CD1c-positive myeloid dendritic cell (primary cell): Measurements from ENCODE around the gene PTPRM.

Source experiments
- DNase-seq: peaks from one replicate; pipeline ENCODE4 v3.0.0-alpha.2; 2016; ENCODE audit errors: extremely low spot score

Gene PTPRM

DNA sequence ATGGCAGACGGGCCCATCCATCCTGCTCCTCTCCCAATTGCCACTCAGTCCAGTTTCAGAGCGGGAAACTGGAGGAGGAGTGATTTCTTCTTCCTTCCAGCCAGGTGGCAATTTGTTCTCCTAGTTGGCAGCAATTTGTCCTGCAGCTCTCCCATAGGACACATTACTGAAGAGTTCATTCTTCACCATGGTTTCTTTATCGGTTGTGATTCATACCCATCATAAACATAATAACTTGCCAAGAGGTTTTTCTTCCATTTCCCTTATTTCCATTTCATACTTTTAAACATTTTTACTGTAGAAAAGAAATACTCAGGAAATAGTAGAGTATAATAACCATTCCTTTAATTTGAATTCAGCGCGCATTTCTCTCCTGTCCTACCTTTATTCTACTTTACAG is 664.2 kb downstream of the PTPRM start:
- no peak for DNase-seq

DNA sequence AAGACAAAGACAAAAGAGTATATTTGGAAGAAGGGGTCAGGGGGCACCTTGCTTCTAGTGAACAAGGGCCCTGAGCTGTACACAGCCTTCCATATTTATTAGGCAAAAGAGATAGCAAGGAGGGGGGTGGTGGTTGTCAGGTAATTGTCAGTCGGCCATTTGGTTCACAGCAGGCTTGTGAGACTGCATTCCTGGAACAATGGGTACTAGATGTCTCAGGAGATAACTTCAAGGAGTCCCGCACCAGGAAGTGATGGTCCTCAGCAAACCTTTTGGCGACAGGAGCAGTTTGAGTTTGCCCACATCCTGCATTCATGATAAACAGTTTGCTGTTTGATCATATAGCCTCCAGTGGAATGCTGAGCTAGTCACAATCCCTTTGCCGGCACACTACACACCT is 665.7 kb downstream of the PTPRM start:
- DNase-seq = no peak

DNA sequence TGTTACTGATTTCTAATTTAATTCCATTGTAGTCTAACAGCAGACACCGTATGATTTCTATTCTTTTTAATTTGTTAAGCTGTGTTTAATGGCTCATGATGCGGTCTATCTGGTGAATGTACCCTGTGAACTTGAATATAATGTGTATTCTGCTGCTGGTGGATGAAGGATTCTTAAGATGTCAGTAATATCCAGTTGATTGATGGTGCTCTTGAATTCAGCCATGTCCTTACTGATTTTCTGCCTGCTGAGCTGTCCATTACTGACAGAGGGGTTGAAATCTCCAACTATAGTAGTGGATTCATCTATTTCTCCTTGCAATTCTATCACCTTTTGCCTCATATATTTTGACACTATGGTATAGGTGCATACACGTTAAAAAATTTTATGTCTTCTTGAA is 668.8 kb downstream of the PTPRM start:
- DNase-seq = no peak

DNA sequence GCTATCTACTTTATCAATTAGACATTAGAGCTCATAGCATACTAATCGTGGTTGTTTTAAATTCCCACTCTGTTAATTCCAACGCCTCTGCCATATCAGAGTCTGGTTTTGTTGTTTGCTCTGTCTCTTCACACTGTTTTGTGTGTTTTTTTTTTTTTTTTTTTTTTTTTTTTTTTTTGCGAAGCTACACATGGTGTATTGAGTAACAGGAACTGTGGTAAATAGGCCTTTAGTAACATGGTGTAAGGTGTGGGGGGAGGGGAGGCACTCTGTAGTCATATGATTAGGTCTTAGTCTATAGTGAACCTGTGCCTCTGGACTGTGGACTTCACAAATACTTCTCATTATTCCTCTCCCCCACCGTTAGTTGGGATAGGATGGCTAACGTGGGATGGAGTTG is 671.4 kb downstream of the PTPRM start:
- DNase-seq = no peak

DNA sequence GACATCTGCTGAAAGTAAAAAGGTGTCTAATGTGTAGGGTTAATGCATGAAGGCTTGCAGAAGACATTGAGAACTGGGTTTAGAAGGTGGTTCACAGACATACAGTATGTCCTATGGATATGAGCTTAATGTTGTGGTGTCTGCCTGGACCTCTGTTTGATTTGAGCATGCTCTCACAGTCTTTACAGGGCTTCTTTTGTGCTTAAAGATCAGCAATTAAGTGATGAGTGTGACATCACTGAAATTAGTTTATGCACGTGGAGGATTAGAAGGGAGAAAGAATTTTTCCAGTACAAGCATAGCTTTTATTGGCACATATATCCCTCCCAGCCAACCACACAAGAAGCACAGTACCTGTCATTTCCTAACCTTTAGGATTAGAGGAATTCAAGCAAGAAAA is 674.6 kb downstream of the PTPRM start:
- no peak for DNase-seq

DNA sequence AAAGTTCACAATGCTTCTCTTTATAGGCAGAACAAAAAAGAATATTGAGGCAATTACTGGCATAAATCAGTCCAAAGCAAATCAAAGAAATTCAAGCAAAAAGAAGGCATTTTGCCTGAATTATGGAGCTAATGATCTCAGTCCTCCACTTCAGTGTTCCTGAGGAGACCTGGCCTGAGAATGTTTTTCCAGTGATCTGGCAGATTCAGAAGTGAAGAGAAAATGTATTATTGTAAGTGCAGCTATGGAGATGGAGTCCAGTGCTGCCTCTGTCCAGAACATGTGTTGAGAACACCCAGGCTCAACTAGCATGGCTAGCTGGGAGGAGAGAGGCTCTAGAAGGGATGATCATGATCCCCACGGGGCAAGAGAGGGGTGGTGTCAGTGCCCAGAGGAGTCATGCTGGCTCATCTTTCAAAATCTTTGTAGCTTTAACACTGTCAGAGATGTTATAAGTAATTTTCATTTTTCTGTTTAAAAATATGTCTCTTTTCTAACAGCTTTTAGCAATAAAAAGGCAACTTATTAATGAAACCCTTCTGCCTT is 675.1 kb downstream of the PTPRM start:
- DNase-seq = no peak

DNA sequence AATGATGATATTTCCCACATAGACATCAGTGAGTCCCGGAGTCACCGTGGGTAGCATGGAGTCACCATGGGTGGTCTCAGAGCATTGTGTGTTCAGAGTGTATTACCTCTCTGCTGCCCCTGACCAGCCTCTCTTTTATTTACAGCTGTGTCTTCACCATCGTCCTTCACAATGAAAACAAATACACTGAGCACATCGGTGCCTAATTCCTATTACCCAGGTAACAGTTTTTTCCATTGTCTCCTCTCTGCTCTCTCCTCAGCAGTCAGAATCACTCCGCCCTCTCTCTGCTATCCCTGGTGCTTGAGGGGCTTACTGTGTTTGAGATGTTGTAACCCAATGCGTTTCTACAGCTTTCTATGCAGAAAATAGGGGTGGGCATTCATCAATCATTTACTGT is 680.6 kb downstream of the PTPRM start:
- DNase-seq = no peak

DNA sequence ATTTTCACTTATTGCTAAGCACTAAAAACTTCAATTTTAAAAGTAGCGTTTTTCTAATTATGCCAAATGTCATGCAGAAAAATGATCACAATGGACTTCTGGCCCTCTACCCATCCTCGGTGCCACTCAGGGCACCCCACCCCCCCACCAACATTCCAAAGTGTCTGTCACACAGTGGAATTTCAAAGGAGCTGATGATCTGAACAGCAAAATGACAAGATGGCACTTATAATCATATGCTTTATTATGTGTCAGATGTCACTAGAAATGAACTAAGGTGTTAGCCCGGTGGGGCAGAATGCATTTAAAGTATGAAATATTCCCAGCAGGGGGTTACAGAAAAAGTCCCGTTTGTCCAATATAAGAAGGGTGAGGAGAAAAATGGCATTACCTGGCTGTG is 681.5 kb downstream of the PTPRM start:
- DNase-seq = no peak

DNA sequence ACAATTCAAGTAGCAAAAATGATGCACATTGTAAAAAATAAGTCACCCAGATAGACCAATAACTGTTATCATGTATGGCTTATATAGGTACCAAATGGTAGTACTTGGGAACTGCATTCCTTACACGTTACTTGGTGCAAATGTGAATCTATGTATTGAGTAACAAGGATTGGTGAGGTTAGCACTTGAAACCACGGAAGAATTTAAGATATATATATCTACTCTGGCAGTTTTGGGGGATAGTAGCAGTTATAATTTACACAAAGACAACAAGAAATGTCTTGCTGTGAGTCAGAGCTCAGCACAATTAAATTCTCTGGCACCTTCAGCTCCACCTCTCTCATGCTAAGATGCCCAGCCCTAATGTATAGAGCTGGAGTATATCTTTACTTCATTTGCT is 682.7 kb downstream of the PTPRM start:
- no peak for DNase-seq

DNA sequence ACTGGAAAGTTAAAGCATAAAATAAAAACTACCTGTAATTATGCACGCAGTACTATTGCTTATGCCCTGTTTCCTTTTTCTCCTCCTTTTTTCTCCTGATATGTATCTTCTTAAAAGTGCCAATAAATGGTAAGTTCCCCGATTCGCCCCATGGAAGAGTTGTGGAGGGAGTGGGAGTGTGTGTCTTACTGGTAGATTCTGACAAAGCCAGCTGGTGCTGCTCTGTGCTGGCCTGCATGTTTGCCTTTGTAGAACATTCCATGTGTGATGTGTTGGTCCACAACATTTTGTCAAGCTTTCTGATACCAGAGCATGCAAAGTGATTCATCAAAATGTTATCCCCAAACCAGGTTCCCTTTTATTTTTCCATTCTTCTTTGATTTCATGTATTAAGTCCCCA is 685.3 kb downstream of the PTPRM start:
- DNase-seq = no peak

DNA sequence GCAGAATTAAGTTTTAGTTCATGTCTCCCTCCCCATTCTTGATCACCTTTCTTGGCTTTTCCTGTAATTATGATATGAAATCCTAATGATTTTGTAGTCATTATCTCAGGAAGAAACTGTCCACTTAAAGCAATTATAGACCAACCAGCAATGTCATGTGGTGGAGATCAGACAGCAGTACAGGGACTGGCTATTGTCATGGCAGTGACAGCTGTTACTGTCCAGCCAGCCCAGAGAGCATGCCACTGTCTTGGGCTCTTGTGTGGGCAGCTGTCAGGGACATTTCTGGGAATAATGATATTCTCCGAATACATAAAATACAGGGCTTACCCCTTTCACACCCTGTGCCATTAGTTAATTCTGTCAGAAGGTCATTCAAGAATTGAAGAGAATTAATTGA is 686.8 kb downstream of the PTPRM start:
- no peak for DNase-seq

DNA sequence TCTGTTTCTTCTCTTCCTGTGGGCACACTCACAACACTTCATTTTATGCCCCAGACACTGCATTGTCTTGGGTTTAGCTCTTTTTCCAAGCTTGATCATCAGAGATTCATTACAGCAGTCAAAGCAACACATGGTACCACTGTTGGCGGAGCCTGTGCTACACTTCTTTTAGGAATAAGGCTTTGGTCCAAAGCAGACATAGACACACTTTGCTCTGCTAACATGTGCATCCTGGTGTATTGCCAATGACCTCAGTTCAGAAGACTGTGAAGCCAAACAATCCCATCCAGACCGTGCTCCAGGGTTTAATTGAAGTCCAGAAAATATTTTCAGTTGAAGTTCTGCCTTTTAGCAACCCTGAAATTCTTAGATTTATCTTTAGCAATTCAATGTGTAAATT is 687.5 kb downstream of the PTPRM start:
- DNase-seq = no peak

DNA sequence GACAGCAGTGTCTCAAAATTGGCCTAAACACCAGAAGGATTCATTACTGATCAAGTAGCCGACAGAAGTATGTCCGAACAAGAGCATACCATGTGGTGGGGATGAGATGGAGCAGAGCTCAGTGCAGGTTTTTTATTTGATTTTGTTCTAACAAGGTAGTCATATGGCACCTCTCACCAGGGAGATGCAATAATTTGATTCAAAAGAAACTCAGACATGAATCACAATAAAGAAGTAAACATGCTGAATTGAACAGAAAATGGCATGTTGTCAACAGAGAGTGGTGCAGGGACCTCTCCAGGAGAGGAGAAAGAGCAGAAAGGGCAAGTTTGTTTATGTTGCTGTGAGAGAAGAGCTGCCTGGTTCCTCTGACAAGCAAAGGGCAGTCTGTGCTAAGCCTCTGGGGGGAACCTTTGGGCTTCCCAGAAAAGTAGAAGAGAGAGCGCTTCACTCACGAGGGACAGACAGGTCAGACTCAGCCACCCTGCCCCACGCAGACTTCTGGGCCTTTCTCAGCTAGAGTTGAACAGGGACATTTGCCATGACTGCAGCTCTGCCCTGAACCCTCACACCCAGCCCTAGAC is 690.8 kb downstream of the PTPRM start:
- DNase-seq = no peak

DNA sequence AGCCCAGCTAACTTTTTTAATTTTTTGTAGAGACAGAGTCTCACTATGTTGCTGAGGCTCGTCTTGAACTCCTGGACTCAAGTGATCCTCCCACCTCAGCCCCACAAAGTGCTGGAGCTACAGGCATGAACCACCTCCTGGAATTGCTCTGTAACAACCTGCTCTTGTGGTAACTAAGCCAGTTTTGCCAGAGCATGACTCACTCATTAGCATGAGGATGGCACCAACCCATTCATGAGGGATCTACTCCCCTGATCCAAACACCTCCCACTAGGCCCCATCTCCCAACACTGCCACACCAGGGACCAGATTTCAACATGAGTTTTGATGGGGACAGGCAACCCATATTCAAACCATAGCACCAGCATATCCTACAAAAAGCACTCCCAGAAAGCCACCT is 693.2 kb downstream of the PTPRM start:
- DNase-seq = peak; percentile 9

DNA sequence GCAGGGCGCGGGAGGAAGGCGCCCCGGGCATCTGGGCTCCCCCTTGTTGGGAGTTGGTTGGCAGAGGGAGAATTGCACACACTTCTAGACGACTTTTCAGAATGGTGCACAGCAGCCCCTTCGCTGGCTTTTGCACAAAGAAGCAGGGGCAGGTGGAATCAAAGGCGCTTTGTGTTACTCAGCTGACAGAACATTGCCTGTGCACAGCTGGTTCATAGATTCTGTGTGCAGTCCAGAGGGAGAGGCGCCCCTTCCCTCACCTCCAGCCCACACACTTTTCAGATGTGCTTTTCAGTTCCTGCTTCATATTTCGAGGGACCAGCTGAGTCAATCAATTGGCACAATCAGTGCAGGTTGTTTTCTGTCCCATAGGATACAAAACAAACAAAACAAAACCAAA is 693.7 kb downstream of the PTPRM start:
- peak; percentile 61 for DNase-seq

DNA sequence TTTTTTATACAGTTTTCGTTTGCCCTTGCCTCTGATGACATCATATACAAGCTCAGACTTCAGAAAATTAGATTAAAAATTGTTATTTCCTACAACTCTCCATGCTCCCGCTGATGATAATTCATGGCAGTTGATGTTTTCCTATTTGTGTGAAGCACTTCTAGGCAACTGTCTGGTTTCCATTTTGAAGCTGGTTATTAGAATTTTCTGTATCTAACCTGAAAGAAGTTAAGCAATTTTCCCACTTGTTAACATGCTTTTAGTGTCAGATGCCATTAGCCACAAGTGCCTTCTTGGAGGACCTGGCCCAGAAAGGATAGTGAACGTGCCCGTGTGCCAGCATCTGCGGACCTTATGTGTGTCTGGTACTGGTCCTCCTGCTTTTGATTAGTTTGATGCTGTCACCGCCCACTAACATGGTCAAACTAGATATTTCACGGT is 694.6 kb downstream of the PTPRM start:
- DNase-seq = no peak

DNA sequence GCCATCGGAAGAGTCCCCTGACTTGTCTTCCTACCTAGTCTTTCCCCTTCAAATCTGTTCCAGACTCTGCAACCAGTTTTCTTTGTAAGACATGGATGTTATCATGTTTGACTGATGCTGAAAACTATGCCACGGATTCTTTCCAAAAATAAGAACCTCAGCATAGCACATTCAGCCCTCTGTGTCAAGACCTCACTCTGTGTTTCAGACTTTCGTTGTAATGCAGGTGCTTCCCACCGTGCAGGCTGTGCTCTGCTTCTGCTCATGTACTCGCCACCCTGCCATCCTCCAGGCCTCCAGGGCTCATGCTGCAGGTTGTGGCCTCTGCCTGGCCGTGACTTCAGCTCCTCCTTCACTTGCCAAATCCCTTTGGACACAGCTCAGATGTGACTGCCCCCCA is 695.1 kb downstream of the PTPRM start:
- no peak for DNase-seq

DNA sequence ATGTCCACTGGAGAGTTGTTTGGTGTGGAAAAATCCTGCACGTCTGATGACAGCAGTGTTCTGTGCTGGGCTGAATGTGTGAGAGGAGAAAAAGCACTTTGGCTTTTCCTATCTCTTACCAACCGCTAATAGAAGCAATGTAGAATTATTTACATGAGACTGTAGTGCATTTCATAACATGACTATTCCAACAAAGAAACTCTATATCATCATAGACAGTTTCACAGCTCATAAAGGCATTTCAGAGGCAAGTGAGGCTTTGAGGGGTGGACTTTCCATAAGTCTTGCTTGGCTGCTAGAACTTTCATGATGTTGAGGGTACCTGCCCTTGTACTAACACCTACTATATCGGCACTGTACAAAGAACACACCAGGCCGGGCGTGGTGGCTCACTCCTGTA is 697.0 kb downstream of the PTPRM start:
- no peak for DNase-seq

DNA sequence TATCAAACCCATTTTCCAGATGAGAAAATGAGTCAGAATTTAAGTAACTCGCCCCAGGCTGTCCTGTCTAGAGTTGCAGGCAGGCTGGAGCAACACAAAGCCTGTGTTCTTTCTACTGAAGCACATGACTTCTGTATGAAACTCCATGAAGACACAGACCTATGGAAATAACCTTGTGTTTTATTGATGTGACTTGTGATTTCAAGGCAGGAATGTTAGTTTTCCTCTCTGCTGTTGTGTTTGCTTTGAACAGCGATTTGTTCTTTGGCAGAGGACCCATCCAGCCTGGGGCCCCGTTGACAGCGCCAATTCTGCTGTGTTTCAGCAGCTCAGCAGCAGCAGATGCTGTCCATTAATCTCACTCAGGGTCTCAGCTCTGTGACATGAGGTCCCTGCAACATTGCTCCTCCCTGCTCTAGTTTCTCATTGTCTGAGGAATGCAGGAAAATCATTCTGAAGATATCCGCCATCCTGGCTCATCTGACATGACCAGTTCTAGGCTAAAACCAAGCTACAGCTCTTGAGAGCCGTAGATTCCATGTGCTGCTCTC is 697.8 kb downstream of the PTPRM start:
- no peak for DNase-seq

DNA sequence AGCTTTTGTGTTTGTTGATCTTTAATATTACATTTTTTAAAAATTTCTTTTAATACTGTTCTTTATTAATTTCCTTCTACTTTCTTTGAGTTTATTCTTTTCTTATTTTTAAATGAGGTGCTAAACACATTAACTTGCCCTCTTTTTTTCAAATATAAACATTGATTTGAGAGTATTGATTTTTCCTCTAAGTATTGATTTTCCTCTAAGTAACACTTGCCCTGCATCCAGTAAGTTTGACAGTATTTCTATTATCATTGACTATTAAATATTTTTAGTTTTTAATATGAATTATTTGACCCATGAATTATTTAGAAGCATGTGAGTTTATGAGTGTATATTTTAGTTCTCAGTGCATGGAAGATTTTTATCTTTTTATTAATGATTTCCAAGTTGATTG is 705.1 kb downstream of the PTPRM start:
- no peak for DNase-seq

DNA sequence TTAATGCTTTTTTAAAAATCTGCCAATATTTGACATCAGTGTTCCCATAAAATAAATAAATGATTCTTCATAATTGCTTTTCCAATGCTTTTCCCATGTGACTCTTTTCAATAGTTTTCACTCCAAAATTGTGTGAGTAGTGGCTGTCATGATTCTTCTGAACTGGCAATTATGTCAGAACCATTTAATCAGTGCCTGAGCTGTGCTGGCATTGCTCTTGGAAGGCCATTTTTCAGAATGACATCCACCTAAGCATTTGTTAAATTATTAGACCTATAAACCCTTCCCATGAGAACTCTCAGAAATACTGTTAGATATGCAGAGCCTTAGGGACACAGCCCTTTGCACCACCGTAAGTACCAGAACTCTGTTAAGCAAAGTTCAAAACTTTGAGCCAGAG is 707.3 kb downstream of the PTPRM start:
- DNase-seq = no peak

DNA sequence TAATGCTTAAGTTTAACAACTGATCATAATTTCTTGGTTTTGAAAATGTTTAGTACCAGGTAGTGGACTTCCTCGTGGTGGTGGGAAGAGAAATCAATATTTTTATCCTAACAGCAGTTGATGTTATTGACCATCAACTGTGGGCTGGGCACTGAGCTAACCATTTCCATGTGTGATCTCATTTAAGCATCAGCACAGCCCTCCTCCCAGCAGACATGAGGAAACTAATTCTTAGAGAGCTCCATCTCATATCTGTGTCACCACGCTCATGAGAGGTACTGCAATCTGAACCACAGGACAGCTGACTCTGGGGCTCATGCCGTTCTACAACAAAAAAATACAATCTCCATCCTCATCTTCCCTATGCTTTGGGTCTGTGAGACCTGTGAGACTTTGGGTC is 709.3 kb downstream of the PTPRM start:
- DNase-seq = no peak

DNA sequence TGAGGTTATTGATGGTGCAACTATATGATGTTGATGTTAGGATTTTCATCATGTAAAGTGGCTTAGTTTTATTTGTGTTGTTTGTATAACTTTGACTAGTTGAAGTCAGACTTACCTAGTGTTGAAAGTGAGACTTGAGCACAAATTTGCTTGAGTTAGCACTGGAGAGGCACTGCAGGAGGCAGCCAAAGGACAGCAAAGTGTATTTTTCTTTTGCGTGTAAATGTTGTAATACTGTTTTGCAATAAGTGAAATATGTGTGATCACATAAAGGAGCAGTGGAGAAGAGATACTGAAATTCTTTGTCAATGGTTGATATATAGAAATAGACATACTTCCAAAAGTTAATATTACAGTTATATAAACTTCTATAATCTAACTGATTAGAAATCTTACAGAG is 710.2 kb downstream of the PTPRM start:
- DNase-seq = no peak

DNA sequence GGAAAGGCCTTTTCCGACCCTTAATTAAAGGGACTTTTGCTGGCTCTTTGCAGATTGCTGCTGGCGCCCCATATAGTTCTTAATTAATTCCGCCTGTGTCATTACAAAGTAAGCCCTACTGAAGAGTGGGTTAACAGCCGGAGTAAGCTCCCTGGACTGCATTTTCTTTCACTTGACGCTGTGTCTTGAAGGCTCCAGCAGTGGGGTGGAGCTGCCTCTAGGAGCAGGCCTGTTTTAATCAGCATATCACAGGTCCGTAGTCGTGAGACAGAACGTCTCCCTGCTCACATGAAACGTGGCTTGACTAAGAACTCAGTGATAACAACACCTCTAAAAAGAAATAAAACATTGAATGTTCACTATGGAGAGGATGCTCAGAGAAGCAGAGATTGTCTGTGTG is 712.2 kb downstream of the PTPRM start:
- DNase-seq = no peak
